ENCODE results near the gene CBR4. TPM values are rescaled to one million over a fixed set of nuclear protein-coding genes. Genes with fewer than 3 reads are reported as not detected.

Gene CBR4
- total RNA-seq, 1 donor from 2014 or later = 13.0 TPM

DNA sequence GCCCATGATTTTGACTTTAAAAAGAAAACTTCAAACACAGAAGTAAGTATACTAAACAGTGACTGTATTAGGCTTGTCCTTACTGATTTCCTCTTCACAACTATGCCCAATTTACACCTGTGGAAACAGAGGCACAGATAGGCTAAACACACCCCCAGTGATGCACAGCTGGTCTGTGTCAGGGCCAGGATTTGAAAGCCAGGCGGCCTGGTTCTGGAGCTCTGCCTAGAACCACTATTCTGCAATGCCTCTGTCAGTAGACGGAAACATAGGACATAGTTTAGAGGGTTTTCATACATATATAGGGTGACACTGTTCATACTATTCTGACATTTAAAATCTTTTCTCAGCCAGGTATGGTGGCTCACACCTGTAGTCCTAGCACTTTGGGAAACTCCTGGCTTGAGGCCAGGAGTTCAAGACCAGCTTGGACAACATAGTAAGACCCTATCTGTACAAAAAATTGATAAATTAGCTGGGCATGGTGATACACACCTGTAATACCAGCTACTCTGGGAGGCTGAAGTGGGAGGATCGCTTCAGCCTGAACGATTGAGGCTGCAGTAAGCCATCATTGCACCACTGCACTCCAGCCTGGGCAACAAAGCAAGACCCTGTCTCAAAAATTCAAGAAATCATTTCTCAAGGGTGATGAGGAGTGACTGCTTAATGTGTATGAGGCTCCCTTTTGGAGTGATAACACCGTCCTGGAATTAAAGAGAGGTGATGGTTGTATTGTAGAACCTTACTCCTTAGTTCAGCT is 23.0 kb upstream of the CBR4 start:
- Histone ChIP-seq H3K36me3 (no peaks in the 10 kb centered on the region), H3K27ac (no peak overlapping the region), H3K4me1 (no peaks in the 10 kb centered on the region), H3K4me3 (no peak overlapping the region), H3K27me3 (no peaks in the 10 kb centered on the region), H3K9me3 (no peaks in the 10 kb centered on the region)
- DNase-seq (ENCODE audit: extremely low spot score in 2 of 2) = no peak
- TF ChIP-seq, protein P1, sequence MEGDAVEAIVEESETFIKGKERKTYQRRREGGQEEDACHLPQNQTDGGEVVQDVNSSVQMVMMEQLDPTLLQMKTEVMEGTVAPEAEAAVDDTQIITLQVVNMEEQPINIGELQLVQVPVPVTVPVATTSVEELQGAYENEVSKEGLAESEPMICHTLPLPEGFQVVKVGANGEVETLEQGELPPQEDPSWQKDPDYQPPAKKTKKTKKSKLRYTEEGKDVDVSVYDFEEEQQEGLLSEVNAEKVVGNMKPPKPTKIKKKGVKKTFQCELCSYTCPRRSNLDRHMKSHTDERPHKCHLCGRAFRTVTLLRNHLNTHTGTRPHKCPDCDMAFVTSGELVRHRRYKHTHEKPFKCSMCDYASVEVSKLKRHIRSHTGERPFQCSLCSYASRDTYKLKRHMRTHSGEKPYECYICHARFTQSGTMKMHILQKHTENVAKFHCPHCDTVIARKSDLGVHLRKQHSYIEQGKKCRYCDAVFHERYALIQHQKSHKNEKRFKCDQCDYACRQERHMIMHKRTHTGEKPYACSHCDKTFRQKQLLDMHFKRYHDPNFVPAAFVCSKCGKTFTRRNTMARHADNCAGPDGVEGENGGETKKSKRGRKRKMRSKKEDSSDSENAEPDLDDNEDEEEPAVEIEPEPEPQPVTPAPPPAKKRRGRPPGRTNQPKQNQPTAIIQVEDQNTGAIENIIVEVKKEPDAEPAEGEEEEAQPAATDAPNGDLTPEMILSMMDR (IDR thresholded peaks at IDR 0.05) = no peak
- TF ChIP-seq POLR2A (IDR thresholded peaks at IDR 0.05) (no peak), POLR2AphosphoS5 (IDR thresholded peaks at IDR 0.05; ENCODE audit: insufficient read depth in 1 of 2, low read depth in 1 of 2) (no peak)
- intact Hi-C loops (cut with DNase I) = no loop called here

DNA sequence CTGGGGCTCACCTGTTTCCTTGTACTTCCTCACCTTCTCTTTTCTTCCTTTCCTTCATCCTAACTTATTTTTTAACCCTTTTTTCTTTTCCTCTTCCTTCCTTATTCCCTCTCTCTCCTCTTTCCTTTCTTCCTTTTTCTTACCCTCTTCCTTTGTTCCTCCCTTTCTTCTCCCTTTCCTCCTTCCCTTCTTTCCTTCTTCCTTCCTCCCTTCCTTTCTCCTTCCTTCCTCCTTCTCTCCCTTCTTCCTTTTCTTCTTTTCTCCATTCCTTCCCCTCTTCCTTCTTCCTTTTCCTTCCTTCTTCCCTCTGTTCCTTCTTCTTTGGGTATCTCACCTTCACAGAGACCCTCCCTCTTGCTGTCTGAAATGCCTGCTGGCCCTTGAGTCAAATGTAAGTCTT is 22.1 kb upstream of the CBR4 start:
- intact Hi-C loops (cut with DNase I) = no loop called here
- no peaks in the 10 kb centered on the region for H3K36me3 ChIP-seq

DNA sequence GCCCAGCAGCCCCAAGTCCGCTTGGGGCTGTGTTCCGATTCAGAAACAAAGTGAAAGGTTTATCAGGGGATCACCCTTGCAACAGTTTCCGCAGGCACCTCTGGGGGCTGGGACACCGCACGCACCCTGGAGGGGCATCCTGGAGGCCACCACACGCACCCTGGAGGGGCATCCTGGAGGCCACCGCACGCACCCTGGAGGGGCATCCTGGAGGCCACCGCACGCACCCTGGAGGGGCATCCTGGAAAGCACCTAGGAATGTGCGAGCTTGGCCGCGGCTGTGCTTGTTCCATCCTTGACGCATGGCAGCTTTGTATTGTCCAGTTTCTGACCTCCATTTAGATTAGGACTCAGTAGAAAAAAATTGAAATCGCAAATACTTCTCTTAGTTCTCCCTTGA is 21.3 kb upstream of the CBR4 start:
- no peak for DNase-seq (ENCODE audit: extremely low spot score in 2 of 2)
- H3K4me3 ChIP-seq = no peak overlapping the region
- no peaks in the 10 kb centered on the region for H3K36me3 ChIP-seq
- no peaks in the 10 kb centered on the region for H3K9me3 ChIP-seq
- TF ChIP-seq POLR2A (IDR thresholded peaks at IDR 0.05) (no peak), POLR2AphosphoS5 (IDR thresholded peaks at IDR 0.05; ENCODE audit: insufficient read depth in 1 of 2, low read depth in 1 of 2) (no peak)
- TF ChIP-seq, protein P1 (IDR thresholded peaks at IDR 0.05) = no peak
- H3K4me1 ChIP-seq = no peaks in the 10 kb centered on the region
- intact Hi-C loops (cut with DNase I) = no loop called here
- no peak overlapping the region for H3K27ac ChIP-seq
- no peaks in the 10 kb centered on the region for H3K27me3 ChIP-seq

More for the DNA sequence above, 22.1 kb upstream of the CBR4 start:
- H3K4me1 ChIP-seq = no peaks in the 10 kb centered on the region
- no peaks in the 10 kb centered on the region for H3K9me3 ChIP-seq
- DNase-seq (ENCODE audit: extremely low spot score in 2 of 2) = no peak
- no peaks in the 10 kb centered on the region for H3K27me3 ChIP-seq
- no peak overlapping the region for H3K27ac ChIP-seq
- no peak overlapping the region for H3K4me3 ChIP-seq
- TF ChIP-seq, protein P1 (IDR thresholded peaks at IDR 0.05) = no peak
- TF ChIP-seq POLR2AphosphoS5 (IDR thresholded peaks at IDR 0.05; ENCODE audit: insufficient read depth in 1 of 2, low read depth in 1 of 2) (no peak), POLR2A (IDR thresholded peaks at IDR 0.05) (no peak)

DNA sequence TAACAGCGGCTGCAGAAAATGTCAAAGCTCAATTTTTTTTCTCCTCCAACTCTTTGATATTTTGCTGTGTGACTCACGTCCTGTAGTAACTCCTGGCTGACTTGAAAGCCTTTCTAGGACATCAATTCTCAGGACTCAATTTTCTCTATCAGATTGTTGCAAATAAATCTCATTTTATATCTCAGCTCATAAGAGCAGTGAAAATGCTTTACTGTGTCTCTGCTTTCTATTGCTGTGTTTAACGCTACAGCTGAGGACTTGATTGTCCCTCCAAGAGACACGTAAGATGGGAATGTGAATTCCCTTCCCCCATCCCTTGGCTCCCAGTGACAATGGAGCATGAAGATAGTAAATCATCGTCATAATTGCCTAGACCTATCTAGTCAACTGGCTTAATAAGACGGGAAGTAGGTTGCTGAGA is 20.5 kb upstream of the CBR4 start:
- Histone ChIP-seq H3K4me1 (no peaks in the 10 kb centered on the region), H3K36me3 (no peaks in the 10 kb centered on the region), H3K27ac (no peak overlapping the region), H3K9me3 (no peaks in the 10 kb centered on the region), H3K27me3 (no peaks in the 10 kb centered on the region), H3K4me3 (no peak overlapping the region)
- TF ChIP-seq, protein P1 (IDR thresholded peaks at IDR 0.05) = no peak
- no peak for TF ChIP-seq POLR2AphosphoS5 (IDR thresholded peaks at IDR 0.05; ENCODE audit: insufficient read depth in 1 of 2, low read depth in 1 of 2)
- no peak for TF ChIP-seq POLR2A (IDR thresholded peaks at IDR 0.05)
- intact Hi-C loops (cut with DNase I) = no loop called here
- no peak for DNase-seq (ENCODE audit: extremely low spot score in 2 of 2)

DNA sequence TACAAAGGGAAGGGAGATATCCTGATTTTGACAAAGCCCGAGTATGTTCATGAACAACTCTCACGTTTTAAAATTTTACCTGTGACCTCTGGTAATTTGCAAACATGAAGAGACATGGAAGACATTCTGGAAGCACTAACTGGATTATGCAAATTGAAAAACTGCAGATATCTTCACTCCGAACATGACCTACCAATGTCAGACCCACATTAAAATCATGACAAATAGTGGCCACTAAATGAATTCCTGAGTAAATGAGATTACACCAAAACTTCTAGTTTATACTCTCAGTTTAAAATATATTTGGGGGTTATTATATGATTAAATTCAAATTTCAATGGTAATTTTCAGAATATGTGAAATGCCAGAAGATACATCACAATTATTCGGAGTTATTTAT is 19.9 kb upstream of the CBR4 start:
- Histone ChIP-seq H3K4me1 (no peaks in the 10 kb centered on the region), H3K9me3 (no peaks in the 10 kb centered on the region), H3K27me3 (no peaks in the 10 kb centered on the region), H3K27ac (no peak overlapping the region), H3K4me3 (no peak overlapping the region), H3K36me3 (no peaks in the 10 kb centered on the region)
- TF ChIP-seq POLR2AphosphoS5 (IDR thresholded peaks at IDR 0.05; ENCODE audit: insufficient read depth in 1 of 2, low read depth in 1 of 2) (no peak), POLR2A (IDR thresholded peaks at IDR 0.05) (no peak)
- DNase-seq (ENCODE audit: extremely low spot score in 2 of 2) = no peak
- intact Hi-C loops (cut with DNase I) = no loop called here

Data from vagina (tissue), 2 donors.